ENCODE results near the gene FUT7.

The FUT7 gene

DNA sequence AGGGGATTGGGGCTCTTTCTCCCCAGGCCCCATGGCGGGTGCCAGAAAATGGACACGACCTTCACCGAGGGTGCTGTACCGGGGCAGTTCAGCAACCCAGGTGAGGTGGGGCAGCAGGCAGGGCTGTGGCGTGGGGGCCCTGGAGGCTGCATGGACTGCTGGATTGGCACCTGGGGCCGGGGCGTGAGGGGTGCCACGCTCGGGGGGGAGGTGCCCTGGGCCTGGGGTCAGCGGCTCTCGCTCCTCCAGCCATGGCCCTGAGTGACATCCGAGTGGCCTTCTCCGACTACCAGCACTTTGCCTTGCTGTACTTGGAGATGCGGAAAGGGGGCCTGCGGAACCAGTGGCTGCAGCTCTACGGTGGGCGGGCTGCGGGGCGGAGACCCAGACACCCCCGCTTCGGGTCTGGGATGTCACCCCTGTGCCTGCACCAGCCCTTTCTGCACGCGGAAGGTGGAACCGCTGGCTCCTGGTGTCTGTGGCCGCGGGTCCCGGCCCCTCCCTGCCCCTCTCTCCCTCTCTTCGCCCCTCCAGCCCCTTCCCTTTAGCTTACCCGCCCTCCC, 47.3 kb downstream of the FUT7 start:
- no peak for DNase-seq (ENCODE audit: low read depth)
- no peak overlapping the region for H3K4me3 ChIP-seq (ENCODE audit: low read depth, low read length)
- TF ChIP-seq, protein P1, sequence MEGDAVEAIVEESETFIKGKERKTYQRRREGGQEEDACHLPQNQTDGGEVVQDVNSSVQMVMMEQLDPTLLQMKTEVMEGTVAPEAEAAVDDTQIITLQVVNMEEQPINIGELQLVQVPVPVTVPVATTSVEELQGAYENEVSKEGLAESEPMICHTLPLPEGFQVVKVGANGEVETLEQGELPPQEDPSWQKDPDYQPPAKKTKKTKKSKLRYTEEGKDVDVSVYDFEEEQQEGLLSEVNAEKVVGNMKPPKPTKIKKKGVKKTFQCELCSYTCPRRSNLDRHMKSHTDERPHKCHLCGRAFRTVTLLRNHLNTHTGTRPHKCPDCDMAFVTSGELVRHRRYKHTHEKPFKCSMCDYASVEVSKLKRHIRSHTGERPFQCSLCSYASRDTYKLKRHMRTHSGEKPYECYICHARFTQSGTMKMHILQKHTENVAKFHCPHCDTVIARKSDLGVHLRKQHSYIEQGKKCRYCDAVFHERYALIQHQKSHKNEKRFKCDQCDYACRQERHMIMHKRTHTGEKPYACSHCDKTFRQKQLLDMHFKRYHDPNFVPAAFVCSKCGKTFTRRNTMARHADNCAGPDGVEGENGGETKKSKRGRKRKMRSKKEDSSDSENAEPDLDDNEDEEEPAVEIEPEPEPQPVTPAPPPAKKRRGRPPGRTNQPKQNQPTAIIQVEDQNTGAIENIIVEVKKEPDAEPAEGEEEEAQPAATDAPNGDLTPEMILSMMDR (IDR thresholded peaks at IDR 0.05; ENCODE audit: low read depth, low read length, missing control alignments): no peak

DNA sequence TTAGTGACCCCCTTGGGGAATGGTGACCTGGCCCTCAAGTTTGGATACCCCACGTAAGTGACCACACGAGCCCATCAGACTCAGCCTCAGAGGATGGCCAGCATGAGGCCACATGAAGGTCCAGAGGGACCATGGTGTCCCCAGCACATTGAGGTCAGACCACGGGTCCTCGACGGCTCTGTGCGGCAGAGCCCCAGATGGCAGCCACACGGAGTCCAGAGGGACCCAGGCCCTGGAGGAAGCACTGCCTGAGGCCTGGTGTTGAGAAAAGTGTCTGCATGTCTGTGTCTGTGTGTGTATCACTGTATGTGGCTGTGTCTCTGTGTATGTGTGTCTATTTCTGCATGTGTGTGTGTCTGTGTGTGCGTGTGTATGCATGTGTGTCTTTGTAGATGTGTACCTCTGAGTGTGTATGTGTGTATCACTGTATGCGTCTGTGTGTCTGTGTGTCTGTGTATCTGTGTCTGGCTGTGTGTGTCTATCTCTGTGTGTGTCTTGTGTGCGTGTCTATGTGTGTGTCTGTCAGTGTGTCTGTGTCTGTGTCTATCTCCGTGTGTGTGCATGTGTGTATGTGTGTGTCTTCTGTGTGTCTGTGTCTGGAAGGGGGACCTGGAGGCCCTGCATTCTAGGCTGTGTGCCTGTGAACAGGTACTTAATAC, 48.1 kb downstream of the FUT7 start:
- TF ChIP-seq, protein P1 (IDR thresholded peaks at IDR 0.05; ENCODE audit: low read depth, low read length, missing control alignments): no peak
- H3K4me3 ChIP-seq (ENCODE audit: low read depth, low read length): no peak overlapping the region
- no peak for DNase-seq (ENCODE audit: low read depth)

DNA sequence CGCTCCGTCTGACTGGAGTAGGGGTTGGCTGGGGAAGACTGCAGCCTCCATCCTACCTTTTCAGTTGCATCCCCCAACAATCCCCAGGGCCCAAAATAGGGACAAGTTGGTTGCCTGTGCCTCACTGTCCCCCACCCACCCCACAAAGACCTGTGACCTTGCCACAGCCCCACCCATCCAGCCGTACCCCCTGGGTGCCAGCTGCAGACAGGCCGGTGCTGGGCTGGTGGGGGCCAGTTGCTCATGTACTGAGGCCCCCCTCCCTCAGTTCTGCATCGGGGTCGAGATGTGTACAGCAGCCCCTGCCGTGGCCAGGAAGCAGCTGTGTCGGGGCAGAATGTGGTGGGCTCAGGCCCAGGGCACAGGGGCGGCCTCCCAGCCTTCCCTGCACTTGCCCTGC, 48.7 kb downstream of the FUT7 start:
- TF ChIP-seq, protein P1 (IDR thresholded peaks at IDR 0.05; ENCODE audit: low read depth, low read length, missing control alignments): no peak
- no peak for DNase-seq (ENCODE audit: low read depth)
- H3K4me3 ChIP-seq (ENCODE audit: low read depth, low read length): no peak overlapping the region

DNA sequence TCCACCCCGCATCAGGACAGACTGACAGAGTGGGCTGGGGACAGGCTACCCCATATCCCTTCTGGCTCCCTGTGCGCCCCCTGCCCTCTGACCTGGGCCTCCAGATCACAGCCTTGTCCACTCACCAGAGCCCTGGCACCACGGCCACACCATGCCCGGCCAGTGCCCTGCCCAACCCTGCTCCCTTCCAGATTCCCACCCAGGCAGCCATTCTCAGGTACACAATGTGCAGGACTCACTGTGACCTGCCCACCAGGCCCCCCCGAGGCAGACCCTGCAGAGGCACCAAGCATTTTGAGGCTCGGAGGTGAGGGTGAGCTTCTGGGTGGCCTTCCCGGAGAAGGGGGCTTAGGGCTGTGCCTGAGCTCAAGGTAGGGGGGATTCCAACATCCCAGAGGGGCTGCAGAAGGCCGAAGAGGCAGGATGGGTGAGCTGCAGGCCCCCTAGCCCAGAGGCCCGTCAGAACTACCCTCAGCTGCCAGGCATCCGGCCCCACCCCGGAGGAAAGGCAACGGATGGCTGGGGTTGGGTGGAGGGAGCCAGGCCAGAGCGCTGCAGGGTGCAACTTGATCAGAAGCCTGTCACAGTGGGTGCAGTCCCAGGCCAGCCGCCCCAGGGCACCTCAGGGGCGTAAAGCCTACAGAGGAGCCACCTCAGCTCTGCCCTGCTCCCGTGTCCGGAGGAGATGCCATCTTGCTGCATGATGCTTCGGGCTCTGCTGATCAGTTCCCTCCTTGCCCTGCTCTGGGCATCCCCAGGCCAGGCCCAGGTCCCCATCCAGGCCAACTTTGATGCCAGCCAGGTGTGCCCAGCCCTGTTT, 49.4 kb downstream of the FUT7 start, which contains the start of gene LCNL1:
Gene LCNL1 (plus strand): TSS at position 762 of the 820 bp plus-strand sequence. CDS start 594 bp downstream, outside the sequence.
- no peak for DNase-seq (ENCODE audit: low read depth)
- no peak within 1 kb of the TSS for H3K4me3 ChIP-seq (ENCODE audit: low read depth, low read length)
- TF ChIP-seq, protein P1 (IDR thresholded peaks at IDR 0.05; ENCODE audit: low read depth, low read length, missing control alignments): no peak

DNA sequence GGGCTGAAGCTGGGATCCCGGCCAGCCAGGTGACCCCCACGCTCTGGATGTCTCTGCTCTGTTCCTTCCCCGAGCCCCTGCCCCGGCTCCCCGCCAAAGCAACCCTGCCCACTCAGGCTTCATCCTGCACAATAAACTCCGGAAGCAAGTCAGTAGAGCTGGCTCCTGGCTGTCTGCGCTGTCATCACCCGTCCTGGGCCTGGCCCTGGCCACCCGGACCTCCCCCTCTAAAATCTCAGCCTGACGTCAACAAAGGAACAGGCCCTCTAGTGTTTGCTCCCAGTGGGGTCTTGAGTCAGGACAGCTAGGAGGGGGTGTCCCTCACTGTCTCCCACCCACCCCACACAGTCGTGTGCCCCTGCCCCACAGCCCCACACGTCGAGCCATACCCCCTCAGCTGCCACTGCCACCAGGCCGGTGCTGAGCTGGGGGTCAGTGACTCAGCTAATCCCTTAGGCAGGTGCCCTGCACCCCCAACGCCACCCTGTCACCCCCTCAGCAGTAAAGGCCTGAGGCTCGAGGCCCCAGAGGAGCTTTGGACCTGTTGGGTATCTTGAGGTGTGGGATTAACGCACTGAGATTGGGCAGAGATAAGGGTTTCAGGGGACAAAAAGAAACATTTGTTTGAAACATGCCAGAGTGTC, 50.2 kb downstream of the FUT7 start:
- TF ChIP-seq, protein P1 (IDR thresholded peaks at IDR 0.05; ENCODE audit: low read depth, low read length, missing control alignments): no peak
- DNase-seq (ENCODE audit: low read depth): no peak
- H3K4me3 ChIP-seq (ENCODE audit: low read depth, low read length): no peak overlapping the region

DNA sequence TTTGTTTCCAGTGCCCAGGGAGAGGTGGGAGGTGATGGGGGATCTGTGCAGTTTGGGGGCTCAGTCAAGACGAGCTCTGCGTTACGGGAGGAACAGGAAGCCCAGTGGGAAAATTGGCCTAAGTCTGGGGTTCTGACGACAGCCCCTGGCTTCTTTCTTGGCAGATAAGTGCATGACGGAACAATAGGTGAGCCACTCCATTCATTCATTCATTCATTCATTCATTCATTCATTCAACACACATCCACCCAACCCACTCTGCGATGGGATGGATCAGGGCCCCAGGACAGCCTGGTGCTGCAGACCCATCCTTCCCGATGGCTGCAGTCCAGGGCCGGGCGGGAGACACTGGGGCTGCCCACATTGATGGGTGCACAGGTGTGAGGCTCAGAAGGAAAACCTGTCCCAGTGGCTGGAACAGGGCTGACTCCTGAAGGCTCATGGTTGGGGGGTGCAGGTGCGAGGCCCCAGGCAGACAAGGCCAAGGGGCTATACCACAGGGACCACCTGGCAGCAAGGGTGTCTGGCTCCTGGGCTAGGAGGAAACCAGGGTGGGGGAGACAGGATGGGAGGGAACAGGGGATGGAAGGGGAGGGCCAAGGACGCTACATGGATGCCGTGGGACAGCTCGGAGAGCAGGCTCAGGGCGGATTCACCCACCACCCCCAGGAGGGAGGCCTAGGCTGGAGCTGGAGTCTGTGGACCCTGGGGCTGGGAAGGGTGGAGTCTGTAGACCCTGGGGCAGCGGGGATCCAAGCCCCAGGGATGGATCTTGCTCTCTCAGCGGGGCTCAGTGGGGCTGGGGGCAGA, 51.0 kb downstream of the FUT7 start:
- no peak overlapping the region for H3K4me3 ChIP-seq (ENCODE audit: low read depth, low read length)
- no peak for DNase-seq (ENCODE audit: low read depth)
- TF ChIP-seq, protein P1 (IDR thresholded peaks at IDR 0.05; ENCODE audit: low read depth, low read length, missing control alignments): no peak
